Retinal pigment epithelial cell (primary cell): ENCODE data around the gene ATG4C.
A peak's percentile ranks its signal among the peaks of the same experiment; 100 is the strongest.
"Not testable (repeated sequence)": the region's sequence is repeated elsewhere in the genome, so short reads cannot be mapped to it uniquely, and the experiment has no call there.

Experiments
- DNase-seq: peaks from one replicate; pipeline ENCODE4 v3.0.0-alpha.2; 2010; ENCODE audit warnings: low read depth
- H3K4me3 ChIP-seq: 2 replicates; pipeline ENCODE4 v1.5.1; 2011; ENCODE audit warnings: mild to moderate bottlenecking, low read length, control low read depth, moderate library complexity
- CTCF ChIP-seq: conservative IDR thresholded peaks from 2 replicates; pipeline ENCODE4 v1.5.1; 2011; ENCODE audit warnings: low read depth, low read length, control low read depth, inconsistent platforms

ATG4C gene

GRCh38 chr1:62774006-62774405 is 9.9 kb upstream of the ATG4C start:
- no peak overlapping the region for H3K4me3 ChIP-seq
- no peak for TF ChIP-seq CTCF
- DNase-seq = no peak

GRCh38 chr1:62774971-62775595 is 8.8 kb upstream of the ATG4C start:
- no peak for DNase-seq
- no peak overlapping the region for H3K4me3 ChIP-seq
- no peak for TF ChIP-seq CTCF

- H3K4me3 ChIP-seq = no peak overlapping the region
- no peak for DNase-seq
- no peak for TF ChIP-seq CTCF
These were observed 5.7 kb upstream of the ATG4C start for GRCh38 chr1:62778208-62778607.

GRCh38 chr1:62781841-62782543 is 1.9 kb upstream of the ATG4C start:
- no peak overlapping the region for H3K4me3 ChIP-seq
- DNase-seq = no peak
- TF ChIP-seq CTCF = no peak

- not testable (repeated sequence) for H3K4me3 ChIP-seq, DNase-seq
These were observed 1.3 kb upstream of the ATG4C start for GRCh38 chr1:62782544-62783212.

GRCh38 chr1:62784509-62785365 is 805 bp downstream of the ATG4C start:
- H3K4me3 ChIP-seq = peak overlapping the region; percentile 96
- no peak for TF ChIP-seq CTCF
- no peak for DNase-seq

- H3K4me3 ChIP-seq = no peak overlapping the region
- TF ChIP-seq CTCF = no peak
- no peak for DNase-seq
These were observed 6.8 kb downstream of the ATG4C start for GRCh38 chr1:62790716-62791115.
